Natural killer cell (primary cell): Measurements from ENCODE around the gene CASQ2. TPM values are rescaled to one million over a fixed set of nuclear protein-coding genes. Genes with fewer than 3 reads are reported as not detected.
"Not testable (repeated sequence)": the region's sequence is repeated elsewhere in the genome, so short reads cannot be mapped to it uniquely, and the experiment has no call there.

Experiments
- ATAC-seq, 3 donors: fragments of 150-1000 bp in 2 of 3; fragments of 200-7000 bp in 1 of 3; cut with Tn5 transposase; 1 replicate in 1 of 3; 2 replicates in 2 of 3; pipeline ENCODE4 v1.10.0; 2021; ENCODE audit warnings: mild to moderate bottlenecking in 2 of 3, moderate library complexity in 2 of 3
- DNase-seq, 2 donors: peaks; one replicate each; pipeline versions ENCODE4 v3.0.0 to v3.0.0-alpha.2; 2013 to 2021; ENCODE audit warnings: mixed read lengths in 1 of 2
- H3K27ac ChIP-seq: one replicate; pipeline ENCODE4 v1.5.1; 2013; ENCODE audit warnings: mild to moderate bottlenecking, low read length
- H3K27me3 ChIP-seq: one replicate; pipeline ENCODE4 v1.6.1; 2013; ENCODE audit warnings: low read length; ENCODE audit not compliant: control insufficient read depth, insufficient read depth
- H3K36me3 ChIP-seq: one replicate; pipeline ENCODE4 v1.6.1; 2013; ENCODE audit warnings: low read length; ENCODE audit not compliant: control insufficient read depth, insufficient read depth
- H3K4me1 ChIP-seq: one replicate; pipeline ENCODE4 v1.6.1; 2013; ENCODE audit warnings: low read length; ENCODE audit not compliant: control insufficient read depth, insufficient read depth
- H3K4me3 ChIP-seq: one replicate; pipeline ENCODE4 v1.5.1; 2013; ENCODE audit warnings: low read length
- H3K9me3 ChIP-seq: one replicate; pipeline ENCODE4 v1.6.1; 2013; ENCODE audit warnings: low read length; ENCODE audit not compliant: control insufficient read depth, insufficient read depth
- H3K27ac Mint-ChIP-seq, 2 donors: one replicate each; pipeline ENCODE4 v1.8.0; 2022; ENCODE audit warnings: mild to moderate bottlenecking in 2 of 2, mixed read lengths in 2 of 2, moderate library complexity in 1 of 2
- H3K27me3 Mint-ChIP-seq, 2 donors: one replicate each; pipeline ENCODE4 v1.8.0; 2022; ENCODE audit warnings: low read depth in 2 of 2, mixed read lengths in 2 of 2
- H3K36me3 Mint-ChIP-seq: one replicate; pipeline ENCODE4 v1.8.0; 2022; ENCODE audit warnings: mixed read lengths
- H3K4me1 Mint-ChIP-seq, 2 donors: one replicate each; pipeline ENCODE4 v1.8.0; 2022; ENCODE audit warnings: mixed read lengths in 2 of 2
- H3K4me3 Mint-ChIP-seq: one replicate; pipeline ENCODE4 v1.8.0; 2022; ENCODE audit warnings: mild to moderate bottlenecking, moderate library complexity, mixed read lengths
- H3K9me3 Mint-ChIP-seq, 2 donors: one replicate each; pipeline ENCODE4 v1.8.0; 2022; ENCODE audit warnings: mixed read lengths in 2 of 2
- WGBS: methylation state at CpG from one replicate; pipeline ENCODE4 v1.1.7; 2013; ENCODE audit warnings: missing lambda C conversion rate; ENCODE audit not compliant: insufficient coverage; 5-methylcytosine and 5-hydroxymethylcytosine counted together
- intact Hi-C: fragments of 100-400 bp; cut with micrococcal nuclease; formaldehyde crosslinking; loops from one replicate; pipeline ENCODE4 v1.14.2; 2022
- total RNA-seq, 4 donors: library from RNA; stranded (reverse); fragments of 120-200 nt in 1 of 4; gene quantifications; one replicate each; pipeline versions ENCODE4 v1.2.3 to v1.2.4, GENCODE V29; 2013 to 2022
- TF ChIP-seq, protein P1 (sequence below): fragments of 200-600 bp; IDR thresholded peaks from one replicate; pipeline ENCODE4 v1.8.0; 2022; ENCODE audit warnings: antibody characterized with exemption

CASQ2 gene
- total RNA-seq, 3 donors from 2014 or later (not counting 1 experiment from before 2014, with no cell fraction given) = not detected

DNA sequence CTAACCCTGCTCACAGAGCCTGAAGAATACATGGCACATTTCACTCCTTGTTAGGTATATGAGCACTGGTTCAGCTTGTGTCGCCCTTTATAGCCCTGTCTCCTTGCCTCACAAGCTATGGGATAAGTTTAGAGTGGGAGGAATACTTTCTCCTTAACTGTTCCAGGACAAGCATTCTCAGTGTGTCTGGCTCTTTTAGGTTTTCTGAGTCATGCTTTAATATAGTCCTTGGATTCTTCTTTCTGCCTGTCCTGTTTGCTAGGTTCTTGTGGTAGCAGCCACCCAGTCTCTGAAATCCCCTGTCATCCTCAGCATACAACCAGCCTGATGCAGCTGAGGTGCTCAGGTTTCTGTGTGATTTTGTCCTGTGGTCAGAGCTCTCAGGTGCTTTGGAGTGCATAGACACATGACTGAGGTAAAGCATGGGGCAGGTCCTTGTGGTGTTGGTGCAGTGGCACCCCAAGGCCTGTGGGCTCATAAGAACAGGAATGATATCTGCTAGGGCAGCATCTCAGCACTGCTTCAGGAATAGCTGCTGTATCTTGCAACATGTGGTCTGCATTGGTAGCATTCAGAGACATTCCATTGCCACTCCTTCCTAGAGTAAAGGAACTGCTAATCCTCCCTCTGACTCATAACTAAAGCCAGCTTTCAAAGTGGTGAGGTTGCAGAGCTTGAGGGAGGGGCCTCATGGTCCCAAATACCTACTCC is 14.2 kb upstream of the CASQ2 start:
- Mint-ChIP-seq H3K4me1 (no peaks in the 10 kb centered on the region), H3K27me3 (peaks cover 23 to 48% of the 10 kb centered on the region in 2 donors), H3K9me3 (peaks cover 0 to 2% of the 10 kb centered on the region in 2 donors), H3K27ac (no peak overlapping the region), H3K36me3 (no peaks in the 10 kb centered on the region), H3K4me3 (no peak overlapping the region)
- TF ChIP-seq, protein P1, sequence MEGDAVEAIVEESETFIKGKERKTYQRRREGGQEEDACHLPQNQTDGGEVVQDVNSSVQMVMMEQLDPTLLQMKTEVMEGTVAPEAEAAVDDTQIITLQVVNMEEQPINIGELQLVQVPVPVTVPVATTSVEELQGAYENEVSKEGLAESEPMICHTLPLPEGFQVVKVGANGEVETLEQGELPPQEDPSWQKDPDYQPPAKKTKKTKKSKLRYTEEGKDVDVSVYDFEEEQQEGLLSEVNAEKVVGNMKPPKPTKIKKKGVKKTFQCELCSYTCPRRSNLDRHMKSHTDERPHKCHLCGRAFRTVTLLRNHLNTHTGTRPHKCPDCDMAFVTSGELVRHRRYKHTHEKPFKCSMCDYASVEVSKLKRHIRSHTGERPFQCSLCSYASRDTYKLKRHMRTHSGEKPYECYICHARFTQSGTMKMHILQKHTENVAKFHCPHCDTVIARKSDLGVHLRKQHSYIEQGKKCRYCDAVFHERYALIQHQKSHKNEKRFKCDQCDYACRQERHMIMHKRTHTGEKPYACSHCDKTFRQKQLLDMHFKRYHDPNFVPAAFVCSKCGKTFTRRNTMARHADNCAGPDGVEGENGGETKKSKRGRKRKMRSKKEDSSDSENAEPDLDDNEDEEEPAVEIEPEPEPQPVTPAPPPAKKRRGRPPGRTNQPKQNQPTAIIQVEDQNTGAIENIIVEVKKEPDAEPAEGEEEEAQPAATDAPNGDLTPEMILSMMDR = no peak
- Histone ChIP-seq H3K4me1 (no peaks in the 10 kb centered on the region), H3K9me3 (no peaks in the 10 kb centered on the region), H3K4me3 (no peak overlapping the region), H3K36me3 (no peaks in the 10 kb centered on the region), H3K27ac (no peak overlapping the region), H3K27me3 (peaks cover 4% of the 10 kb centered on the region)
- DNase-seq (no peak), ATAC-seq (no peak)
- 67% methylated on average over 1 of the region's 1 CpG for WGBS
- intact Hi-C loops = no loop called here

DNA sequence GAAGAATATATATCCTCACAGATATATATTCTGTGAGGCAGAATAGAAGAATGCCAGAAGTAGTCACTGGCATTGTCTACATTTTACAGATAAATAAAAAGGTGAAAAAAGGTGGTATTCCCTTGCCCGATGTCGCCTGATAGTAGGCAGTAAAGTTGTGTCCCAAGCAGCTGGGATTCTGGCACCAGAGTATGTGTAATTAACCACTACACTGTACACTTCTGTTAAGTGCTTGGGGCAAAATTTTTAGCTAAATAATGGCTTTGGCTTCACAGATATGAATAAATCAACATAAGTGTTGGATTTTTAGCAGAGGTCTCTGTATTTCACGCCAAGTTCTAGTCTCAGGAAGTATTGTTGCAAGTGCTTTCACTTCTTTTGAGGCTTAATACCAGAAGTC is 13.3 kb upstream of the CASQ2 start:
- TF ChIP-seq, protein P1 = no peak
- H3K9me3 Mint-ChIP-seq = peaks cover 0 to 2% of the 10 kb centered on the region in 2 donors
- Histone ChIP-seq H3K4me1 (no peaks in the 10 kb centered on the region), H3K27me3 (peaks cover 4% of the 10 kb centered on the region), H3K9me3 (no peaks in the 10 kb centered on the region), H3K4me3 (no peak overlapping the region), H3K27ac (no peak overlapping the region), H3K36me3 (no peaks in the 10 kb centered on the region)
- peaks cover 28 to 51% of the 10 kb centered on the region in 2 donors for H3K27me3 Mint-ChIP-seq
- ATAC-seq = no peak
- H3K36me3 Mint-ChIP-seq = no peaks in the 10 kb centered on the region
- intact Hi-C loops = no loop called here
- H3K4me3 Mint-ChIP-seq = no peak overlapping the region
- DNase-seq = no peak
- 93% methylated on average over 3 of the region's 3 CpGs for WGBS
- H3K27ac Mint-ChIP-seq = no peak overlapping the region
- H3K4me1 Mint-ChIP-seq = no peaks in the 10 kb centered on the region

DNA sequence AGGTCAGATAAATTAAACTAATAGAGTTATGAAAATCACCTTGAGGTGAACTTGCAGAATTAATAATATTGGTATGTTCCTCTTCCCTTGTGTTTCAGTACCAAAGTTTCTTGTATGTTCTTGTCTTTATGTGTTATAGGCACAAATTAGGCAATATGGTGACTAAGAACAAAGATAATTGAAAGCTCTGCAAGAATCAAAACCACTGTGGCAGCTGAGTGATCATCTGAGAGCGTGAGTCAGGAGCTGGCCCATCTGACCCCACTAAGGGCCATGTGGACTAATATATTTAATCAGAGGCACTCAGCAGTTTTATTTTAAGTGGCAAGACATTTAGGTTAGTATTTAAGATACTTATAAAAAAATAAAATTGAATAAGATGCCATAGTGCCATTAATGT is 12.8 kb upstream of the CASQ2 start:
- Mint-ChIP-seq H3K27me3 (peaks cover 25 to 51% of the 10 kb centered on the region in 2 donors), H3K9me3 (peaks cover 0 to 2% of the 10 kb centered on the region in 2 donors), H3K36me3 (no peaks in the 10 kb centered on the region), H3K27ac (no peak overlapping the region), H3K4me3 (no peak overlapping the region), H3K4me1 (no peaks in the 10 kb centered on the region)
- Histone ChIP-seq H3K36me3 (no peaks in the 10 kb centered on the region), H3K9me3 (no peaks in the 10 kb centered on the region), H3K4me1 (no peaks in the 10 kb centered on the region), H3K27me3 (peaks cover 4% of the 10 kb centered on the region), H3K27ac (no peak overlapping the region), H3K4me3 (no peak overlapping the region)
- ATAC-seq (no peak), DNase-seq (no peak)
- TF ChIP-seq, protein P1 = no peak
- 81% methylated on average over 1 of the region's 1 CpG for WGBS
- intact Hi-C loops = no loop called here

DNA sequence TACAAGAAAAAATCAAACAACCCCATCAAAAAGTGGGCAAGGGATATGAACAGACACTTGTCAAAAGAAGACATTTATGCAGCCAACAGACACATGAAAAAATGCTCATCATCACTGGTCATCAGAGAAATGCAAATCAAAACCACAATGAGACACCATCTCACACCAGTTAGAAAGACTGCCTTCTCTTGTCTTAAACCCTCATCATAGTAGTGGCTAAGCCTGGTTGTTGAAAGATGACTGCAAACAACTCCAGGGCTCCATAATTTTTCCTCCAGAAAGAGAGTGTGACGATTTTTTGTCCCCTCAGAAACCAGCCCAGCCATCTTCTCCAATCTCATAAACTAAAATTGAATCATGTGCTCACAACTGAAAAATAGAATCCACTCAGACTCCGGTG is 12.1 kb upstream of the CASQ2 start:
- H3K27ac ChIP-seq, DNase-seq, H3K4me3 Mint-ChIP-seq, intact Hi-C loops, H3K36me3 ChIP-seq, H3K4me1 ChIP-seq, H3K9me3 Mint-ChIP-seq, H3K4me1 Mint-ChIP-seq, H3K9me3 ChIP-seq, H3K4me3 ChIP-seq, H3K27me3 ChIP-seq, ATAC-seq, H3K27ac Mint-ChIP-seq, H3K36me3 Mint-ChIP-seq: not testable (repeated sequence)
- WGBS = 91% methylated on average over 1 of the region's 2 CpGs
- peaks cover 25 to 51% of the 10 kb centered on the region in 2 donors for H3K27me3 Mint-ChIP-seq

DNA sequence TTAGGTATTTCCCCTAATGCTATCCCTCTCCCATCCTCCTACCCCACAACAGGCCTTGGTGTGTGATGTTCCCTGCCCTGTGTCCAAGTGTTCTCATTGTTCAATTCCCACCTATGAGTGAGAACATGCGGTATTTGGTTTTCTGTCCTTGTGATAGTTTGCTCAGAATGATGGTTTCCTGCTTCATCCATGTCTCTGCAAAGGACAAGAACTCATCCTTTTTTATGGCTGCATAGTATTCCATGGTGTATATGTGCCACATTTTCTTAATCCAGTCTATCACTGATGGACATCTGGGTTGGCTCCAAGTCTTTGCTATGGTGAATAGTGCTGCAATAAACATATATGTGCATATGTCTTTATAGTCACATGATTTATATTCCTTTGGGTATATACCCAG is 10.6 kb upstream of the CASQ2 start:
- H3K4me3 ChIP-seq, H3K9me3 Mint-ChIP-seq, intact Hi-C loops, DNase-seq, H3K4me1 ChIP-seq, H3K27me3 ChIP-seq, H3K27ac Mint-ChIP-seq, H3K4me1 Mint-ChIP-seq, H3K9me3 ChIP-seq, H3K4me3 Mint-ChIP-seq, H3K36me3 ChIP-seq, H3K36me3 Mint-ChIP-seq, H3K27ac ChIP-seq, ATAC-seq: not testable (repeated sequence)
- peaks cover 25 to 49% of the 10 kb centered on the region in 2 donors for H3K27me3 Mint-ChIP-seq
- WGBS = 100% methylated on average over 1 of the region's 1 CpG
